Hepatocyte (in vitro differentiated cells): ENCODE measurements around the gene SETBP1. TPM values are rescaled to one million over a fixed set of nuclear protein-coding genes. Genes with fewer than 3 reads are reported as not detected.

ENCODE experiments used
- DNase-seq: peaks from one replicate; pipeline ENCODE4 v3.0.0-alpha.2; 2016; ENCODE audit warnings: low spot score
- H2AFZ ChIP-seq: fragments of 200-600 bp; sonication (generic); 2 replicates; pipeline ENCODE4 v1.6.0; 2016; ENCODE audit warnings: antibody characterized with exemption, mild to moderate bottlenecking
- H3K27ac ChIP-seq: fragments of 200-600 bp; sonication (generic); 2 replicates; pipeline ENCODE4 v1.5.1; 2016; ENCODE audit warnings: mild to moderate bottlenecking
- H3K27me3 ChIP-seq: fragments of 200-600 bp; sonication (generic); 2 replicates; pipeline ENCODE4 v1.6.1; 2016
- H3K36me3 ChIP-seq: fragments of 200-600 bp; sonication (generic); replicated peaks from 2 replicates; pipeline ENCODE4 v1.5.1; 2016; ENCODE audit warnings: low read depth; ENCODE audit not compliant: insufficient read depth
- H3K4me1 ChIP-seq: fragments of 200-600 bp; sonication (generic); 2 replicates; pipeline ENCODE4 v1.5.1; 2016; ENCODE audit warnings: mild to moderate bottlenecking, moderate library complexity; ENCODE audit not compliant: insufficient read depth
- H3K4me2 ChIP-seq: fragments of 200-600 bp; sonication (generic); 2 replicates; pipeline ENCODE4 v1.6.0; 2016
- H3K4me3 ChIP-seq: fragments of 200-600 bp; sonication (generic); 2 replicates; pipeline ENCODE4 v1.5.1; 2016; ENCODE audit warnings: mild to moderate bottlenecking
- H3K79me2 ChIP-seq: fragments of 200-600 bp; sonication (generic); 2 replicates; pipeline ENCODE4 v1.6.0; 2017; ENCODE audit warnings: mild to moderate bottlenecking
- H3K9me2 ChIP-seq: fragments of 200-600 bp; sonication (generic); replicated peaks from 2 replicates; pipeline ENCODE4 v1.6.0; 2017; ENCODE audit warnings: mild to moderate bottlenecking; ENCODE audit not compliant: insufficient read depth
- H3K9me3 ChIP-seq: fragments of 200-600 bp; sonication (generic); 2 replicates; pipeline ENCODE4 v1.5.1; 2016; ENCODE audit warnings: low read depth, mild to moderate bottlenecking
- H4K20me1 ChIP-seq: fragments of 200-600 bp; sonication (generic); 2 replicates; pipeline ENCODE4 v1.6.0; 2016; ENCODE audit warnings: mild to moderate bottlenecking; ENCODE audit not compliant: insufficient read depth, poor library complexity, severe bottlenecking
- EZH2 ChIP-seq: fragments of 200-600 bp; sonication (generic); IDR thresholded peaks from 2 replicates; pipeline ENCODE4 v1.6.1; 2016; ENCODE audit warnings: antibody characterized with exemption, mild to moderate bottlenecking, borderline replicate concordance
- EZH2phosphoT487 ChIP-seq: fragments of 200-600 bp; sonication (generic); IDR thresholded peaks from one replicate; pipeline ENCODE4 v1.6.1; 2018; ENCODE audit warnings: antibody characterized with exemption, mild to moderate bottlenecking, low read depth, moderate library complexity; ENCODE audit not compliant: unreplicated experiment, severe bottlenecking
- WGBS: methylation state at CpG from one replicate; pipeline ENCODE4 v1.1.6; 2016; ENCODE audit warnings: low lambda C conversion rate; ENCODE audit errors: missing lambda C conversion rate; 5-methylcytosine and 5-hydroxymethylcytosine counted together
- polyA plus RNA-seq: library from polyadenylated mRNA; unstranded; fragments of >200 nt; fragmentation: Nextera tagmentation; extraction: Ambion mirVana; gene quantifications from 2 replicates; pipeline ENCODE4 v1.2.1, GENCODE V29; 2016
- total RNA-seq: library from RNA; depleted of rRNA; stranded (reverse); fragments of >200 nt; gene quantifications from 2 replicates; pipeline ENCODE4 v1.2.3, GENCODE V29; 2014
- TF ChIP-seq, protein P1 (sequence below): fragments of 200-600 bp; sonication (generic); IDR thresholded peaks from 2 replicates; pipeline ENCODE4 v1.5.1; 2016; ENCODE audit warnings: antibody characterized with exemption, mild to moderate bottlenecking; ENCODE audit not compliant: poor library complexity

SETBP1 gene
- total and polyA plus RNA-seq, 2 experiments from 2014 or later = 10.3 to 21.1 TPM

GRCh38 chr18:44855681-44856080 is 175.0 kb downstream of the SETBP1 start:
- Histone ChIP-seq H2AFZ (no peak overlapping the region), H3K4me1 (peaks cover 5% of the 10 kb centered on the region), H3K9me2 (no peaks in the 10 kb centered on the region), H3K79me2 (peaks cover 13% of the 10 kb centered on the region), H3K4me2 (no peak overlapping the region), H3K9me3 (no peaks in the 10 kb centered on the region), H3K36me3 (no peaks in the 10 kb centered on the region), H4K20me1 (no peaks in the 10 kb centered on the region), H3K27ac (no peak overlapping the region), H3K4me3 (no peak overlapping the region), H3K27me3 (no peaks in the 10 kb centered on the region)
- DNase-seq = no peak
- TF ChIP-seq, protein P1, sequence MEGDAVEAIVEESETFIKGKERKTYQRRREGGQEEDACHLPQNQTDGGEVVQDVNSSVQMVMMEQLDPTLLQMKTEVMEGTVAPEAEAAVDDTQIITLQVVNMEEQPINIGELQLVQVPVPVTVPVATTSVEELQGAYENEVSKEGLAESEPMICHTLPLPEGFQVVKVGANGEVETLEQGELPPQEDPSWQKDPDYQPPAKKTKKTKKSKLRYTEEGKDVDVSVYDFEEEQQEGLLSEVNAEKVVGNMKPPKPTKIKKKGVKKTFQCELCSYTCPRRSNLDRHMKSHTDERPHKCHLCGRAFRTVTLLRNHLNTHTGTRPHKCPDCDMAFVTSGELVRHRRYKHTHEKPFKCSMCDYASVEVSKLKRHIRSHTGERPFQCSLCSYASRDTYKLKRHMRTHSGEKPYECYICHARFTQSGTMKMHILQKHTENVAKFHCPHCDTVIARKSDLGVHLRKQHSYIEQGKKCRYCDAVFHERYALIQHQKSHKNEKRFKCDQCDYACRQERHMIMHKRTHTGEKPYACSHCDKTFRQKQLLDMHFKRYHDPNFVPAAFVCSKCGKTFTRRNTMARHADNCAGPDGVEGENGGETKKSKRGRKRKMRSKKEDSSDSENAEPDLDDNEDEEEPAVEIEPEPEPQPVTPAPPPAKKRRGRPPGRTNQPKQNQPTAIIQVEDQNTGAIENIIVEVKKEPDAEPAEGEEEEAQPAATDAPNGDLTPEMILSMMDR = no peak
- TF ChIP-seq EZH2phosphoT487 = no peak
- no peak for TF ChIP-seq EZH2
- 96% methylated on average over 6 of the region's 6 CpGs for WGBS

GRCh38 chr18:44856157-44856556 is 175.5 kb downstream of the SETBP1 start:
- peaks cover 5% of the 10 kb centered on the region for H3K4me1 ChIP-seq
- no peak overlapping the region for H2AFZ ChIP-seq
- no peaks in the 10 kb centered on the region for H3K27me3 ChIP-seq
- H3K9me2 ChIP-seq = no peaks in the 10 kb centered on the region
- H3K4me3 ChIP-seq = no peak overlapping the region
- H4K20me1 ChIP-seq = no peaks in the 10 kb centered on the region
- no peaks in the 10 kb centered on the region for H3K9me3 ChIP-seq
- H3K27ac ChIP-seq = no peak overlapping the region
- H3K79me2 ChIP-seq = peaks cover 13% of the 10 kb centered on the region
- TF ChIP-seq, protein P1 = no peak
- no peak for TF ChIP-seq EZH2phosphoT487
- TF ChIP-seq EZH2 = no peak
- H3K36me3 ChIP-seq = no peaks in the 10 kb centered on the region
- no peak overlapping the region for H3K4me2 ChIP-seq
- DNase-seq = no peak
- 77% methylated on average over 1 of the region's 1 CpG for WGBS

DNA sequence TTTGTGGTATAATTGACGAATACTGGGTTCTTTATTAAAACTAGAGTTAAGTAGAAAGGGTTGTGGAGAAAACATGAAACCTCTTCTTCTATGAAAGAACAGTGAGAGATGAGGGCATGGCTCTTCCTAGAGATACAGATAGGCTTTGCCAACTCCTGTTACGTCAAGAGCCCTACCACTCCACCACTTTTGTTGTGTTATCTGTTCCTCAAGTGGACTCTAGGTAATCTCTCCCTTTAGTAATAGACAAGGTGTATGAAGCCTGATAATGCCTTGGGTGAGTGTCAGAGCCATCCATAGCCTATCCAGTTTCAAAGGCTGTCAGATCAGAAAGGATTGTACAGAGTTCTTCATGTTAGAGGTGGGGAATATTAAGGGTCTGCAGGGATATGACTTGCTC is 176.4 kb downstream of the SETBP1 start:
- no peaks in the 10 kb centered on the region for H3K36me3 ChIP-seq
- no peaks in the 10 kb centered on the region for H3K27me3 ChIP-seq
- no peaks in the 10 kb centered on the region for H3K9me2 ChIP-seq
- 96% methylated on average over 2 of the region's 2 CpGs for WGBS
- no peak overlapping the region for H3K4me2 ChIP-seq
- no peak for DNase-seq
- H3K27ac ChIP-seq = no peak overlapping the region
- no peaks in the 10 kb centered on the region for H4K20me1 ChIP-seq
- TF ChIP-seq, protein P1 = no peak
- TF ChIP-seq EZH2phosphoT487 (no peak), EZH2 (no peak)
- no peak overlapping the region for H3K4me3 ChIP-seq
- H3K79me2 ChIP-seq = peaks cover 22% of the 10 kb centered on the region
- H2AFZ ChIP-seq = no peak overlapping the region
- H3K4me1 ChIP-seq = peaks cover 5% of the 10 kb centered on the region
- no peaks in the 10 kb centered on the region for H3K9me3 ChIP-seq
